COLO668 (cell line): ENCODE results near the gene RRP15.
A peak's percentile ranks its signal among the peaks of the same experiment; 100 is the strongest.

Source experiments
- DNase-seq: peaks from one replicate; lab custom pipeline; 2025; ENCODE audit not compliant: unreplicated experiment; lab: John Stamatoyannopoulos, UW

RRP15 gene

DNA sequence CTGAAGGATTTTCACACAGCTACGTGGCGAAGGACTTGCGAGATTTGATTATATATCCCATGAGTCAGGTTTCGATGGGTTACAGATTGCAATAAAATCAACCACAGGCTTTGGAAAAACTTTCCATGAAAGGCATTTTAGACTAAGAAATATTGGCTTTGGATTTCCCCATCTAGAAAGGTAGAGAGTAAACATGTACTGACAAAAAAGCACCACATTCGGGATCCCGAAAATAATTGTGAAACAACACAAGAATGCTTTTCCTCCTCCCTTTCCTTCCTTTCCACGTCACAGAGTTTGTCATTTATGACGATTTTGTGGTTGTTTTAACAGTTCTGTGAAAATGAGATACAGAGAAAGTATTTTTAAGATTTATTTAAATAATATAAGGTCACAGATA, 98.6 kb downstream of the RRP15 start:
- no peak for DNase-seq

DNA sequence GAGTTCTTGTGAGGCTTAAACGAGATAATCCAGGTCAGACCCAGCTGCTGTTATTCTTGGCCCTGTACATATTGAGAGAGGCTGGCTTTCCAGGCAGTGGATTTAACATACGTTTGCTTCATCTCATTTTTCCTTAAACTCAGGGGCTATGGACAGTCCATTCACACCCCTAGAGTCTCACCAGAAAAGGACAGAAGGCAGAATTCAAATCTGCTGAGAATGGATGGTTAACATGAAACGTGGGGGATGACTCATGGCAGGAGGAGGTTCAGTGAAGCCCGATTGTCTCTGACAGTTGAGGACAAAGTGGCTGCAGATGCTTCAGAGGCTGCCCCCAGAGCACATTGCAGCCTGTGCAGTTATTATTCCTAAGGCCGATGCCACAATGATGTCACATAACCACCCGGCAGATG, 99.5 kb downstream of the RRP15 start:
- DNase-seq, result peak; percentile 85
